Gastrocnemius medialis (tissue), 4 donors: ENCODE measurements around the gene SH3BP2.

Experiments
- CTCF ChIP-seq, 5 experiments: fragments of 450-650 bp in 3 of 5; fragments of 200-600 bp in 2 of 5; sonication (generic) in 2 of 5; IDR thresholded peaks in 4 of 5; conservative IDR thresholded peaks in 1 of 5; 1 replicate in 4 of 5; 2 replicates in 1 of 5; pipeline ENCODE4 v1.5.1; 2016 to 2019; ENCODE audit warnings: antibody characterized with exemption in 5 of 5, mild to moderate bottlenecking in 3 of 5, moderate library complexity in 3 of 5
- POLR2A ChIP-seq, 2 donors: fragments of 450-650 bp; IDR thresholded peaks; one replicate each; pipeline ENCODE4 v1.6.1; 2017; ENCODE audit warnings: antibody characterized with exemption in 2 of 2, mild to moderate bottlenecking in 2 of 2, moderate library complexity in 2 of 2

GRCh38 chr4:2814627-2815270 is 21.9 kb downstream of the SH3BP2 start:
- TF ChIP-seq CTCF (IDR thresholded peaks at IDR 0.05 in 4 of 5, conservative IDR thresholded peaks at IDR 0.05 in 1 of 5) = no peak
- no peak for TF ChIP-seq POLR2A (IDR thresholded peaks at IDR 0.05)
